Loucy (cell line): ENCODE data around the gene ROR1.

Experiments used
- EZH2phosphoT487 ChIP-seq: fragments of 200-600 bp; IDR thresholded peaks from 2 replicates; pipeline ENCODE4 v1.6.1; 2018; ENCODE audit warnings: antibody characterized with exemption, mild to moderate bottlenecking, moderate library complexity, borderline replicate concordance
- TF ChIP-seq, protein P1 (sequence below): fragments of 200-600 bp; sonication (generic); conservative IDR thresholded peaks from 2 replicates; pipeline ENCODE4 v1.5.1; 2014; ENCODE audit warnings: mild to moderate bottlenecking, antibody characterized with exemption, low read length

DNA sequence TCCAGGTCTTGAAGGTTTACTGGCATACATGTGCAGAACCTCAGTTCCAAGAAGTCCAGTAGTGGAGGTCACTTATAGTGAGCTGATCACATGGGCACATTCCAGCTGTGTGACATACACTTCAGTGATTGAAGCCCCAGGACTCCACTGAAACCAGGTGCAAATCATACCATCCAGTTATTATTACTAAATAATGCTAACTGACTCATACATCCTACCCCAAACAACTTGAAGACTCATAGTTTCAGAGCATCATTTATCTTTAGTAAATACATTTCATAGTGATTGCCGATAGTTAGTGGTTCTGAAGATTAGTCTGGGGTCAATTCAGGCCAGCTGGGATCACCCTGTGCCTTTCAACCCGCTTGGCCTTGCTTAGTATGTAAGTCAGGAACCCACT lies 291.8 kb downstream of the ROR1 start:
- TF ChIP-seq, protein P1, sequence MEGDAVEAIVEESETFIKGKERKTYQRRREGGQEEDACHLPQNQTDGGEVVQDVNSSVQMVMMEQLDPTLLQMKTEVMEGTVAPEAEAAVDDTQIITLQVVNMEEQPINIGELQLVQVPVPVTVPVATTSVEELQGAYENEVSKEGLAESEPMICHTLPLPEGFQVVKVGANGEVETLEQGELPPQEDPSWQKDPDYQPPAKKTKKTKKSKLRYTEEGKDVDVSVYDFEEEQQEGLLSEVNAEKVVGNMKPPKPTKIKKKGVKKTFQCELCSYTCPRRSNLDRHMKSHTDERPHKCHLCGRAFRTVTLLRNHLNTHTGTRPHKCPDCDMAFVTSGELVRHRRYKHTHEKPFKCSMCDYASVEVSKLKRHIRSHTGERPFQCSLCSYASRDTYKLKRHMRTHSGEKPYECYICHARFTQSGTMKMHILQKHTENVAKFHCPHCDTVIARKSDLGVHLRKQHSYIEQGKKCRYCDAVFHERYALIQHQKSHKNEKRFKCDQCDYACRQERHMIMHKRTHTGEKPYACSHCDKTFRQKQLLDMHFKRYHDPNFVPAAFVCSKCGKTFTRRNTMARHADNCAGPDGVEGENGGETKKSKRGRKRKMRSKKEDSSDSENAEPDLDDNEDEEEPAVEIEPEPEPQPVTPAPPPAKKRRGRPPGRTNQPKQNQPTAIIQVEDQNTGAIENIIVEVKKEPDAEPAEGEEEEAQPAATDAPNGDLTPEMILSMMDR, result no peak
- TF ChIP-seq EZH2phosphoT487, result no peak
